ENCODE data around the gene GLTPD2.

DNA sequence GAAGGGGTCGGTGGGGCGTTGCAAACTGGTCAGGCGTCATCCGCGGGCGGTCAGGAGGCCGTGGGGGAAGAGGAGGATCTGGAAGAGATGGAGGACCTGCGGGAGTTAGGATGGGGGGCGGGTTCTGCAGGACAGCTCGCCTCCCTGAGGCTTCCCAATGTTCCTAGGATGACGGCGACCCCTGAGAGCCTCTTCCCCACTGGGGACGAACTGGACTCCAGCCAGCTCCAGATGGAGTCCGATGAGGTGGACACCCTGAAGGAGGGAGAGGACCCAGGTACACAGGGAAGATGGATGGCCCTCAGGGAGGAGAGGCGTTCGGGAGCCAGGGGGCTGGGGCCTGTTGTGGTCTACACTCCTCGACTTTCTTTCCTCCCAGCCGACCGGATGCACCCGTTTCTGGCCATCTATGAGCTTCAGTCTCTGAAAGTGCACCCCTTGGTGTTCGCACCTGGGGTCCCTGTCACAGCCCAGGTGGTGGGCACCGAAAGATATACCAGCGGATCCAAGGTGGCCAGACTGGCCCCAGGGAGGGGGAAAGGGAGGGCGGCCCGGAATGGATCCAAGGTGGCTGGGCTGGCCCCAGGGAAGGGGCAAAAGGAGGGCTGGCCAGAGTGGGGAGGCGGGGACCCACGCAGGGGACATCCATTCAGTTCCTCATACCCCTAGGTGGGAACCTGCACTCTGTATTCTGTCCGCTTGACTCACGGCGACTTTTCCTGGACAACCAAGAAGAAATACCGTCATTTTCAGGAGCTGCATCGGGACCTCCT, 19.0 kb downstream of the GLTPD2 start:
- TF ChIP-seq POLR2A (IDR thresholded peaks at IDR 0.05), result no peak
- TF ChIP-seq, protein P1, sequence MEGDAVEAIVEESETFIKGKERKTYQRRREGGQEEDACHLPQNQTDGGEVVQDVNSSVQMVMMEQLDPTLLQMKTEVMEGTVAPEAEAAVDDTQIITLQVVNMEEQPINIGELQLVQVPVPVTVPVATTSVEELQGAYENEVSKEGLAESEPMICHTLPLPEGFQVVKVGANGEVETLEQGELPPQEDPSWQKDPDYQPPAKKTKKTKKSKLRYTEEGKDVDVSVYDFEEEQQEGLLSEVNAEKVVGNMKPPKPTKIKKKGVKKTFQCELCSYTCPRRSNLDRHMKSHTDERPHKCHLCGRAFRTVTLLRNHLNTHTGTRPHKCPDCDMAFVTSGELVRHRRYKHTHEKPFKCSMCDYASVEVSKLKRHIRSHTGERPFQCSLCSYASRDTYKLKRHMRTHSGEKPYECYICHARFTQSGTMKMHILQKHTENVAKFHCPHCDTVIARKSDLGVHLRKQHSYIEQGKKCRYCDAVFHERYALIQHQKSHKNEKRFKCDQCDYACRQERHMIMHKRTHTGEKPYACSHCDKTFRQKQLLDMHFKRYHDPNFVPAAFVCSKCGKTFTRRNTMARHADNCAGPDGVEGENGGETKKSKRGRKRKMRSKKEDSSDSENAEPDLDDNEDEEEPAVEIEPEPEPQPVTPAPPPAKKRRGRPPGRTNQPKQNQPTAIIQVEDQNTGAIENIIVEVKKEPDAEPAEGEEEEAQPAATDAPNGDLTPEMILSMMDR (IDR thresholded peaks at IDR 0.05), result no peak
